Measurements from ENCODE around the gene IRF8.

The IRF8 gene

GRCh38 chr16:85869206-85869605 lies 29.8 kb upstream of the IRF8 start:
- no peak overlapping the region for H3K4me2 ChIP-seq (ENCODE audit: low read depth, low read length, poor library complexity, severe bottlenecking)
- no peak overlapping the region for H3K4me3 ChIP-seq (ENCODE audit: low read length, poor library complexity, severe bottlenecking)
- no peaks in the 10 kb centered on the region for H3F3A ChIP-seq (ENCODE audit: low read depth)
- H3K9me3 ChIP-seq (ENCODE audit: insufficient read depth, low read depth, low read length): no peaks in the 10 kb centered on the region
- H3K9me2 ChIP-seq (replicated peaks; ENCODE audit: low read depth, low read length): no peaks in the 10 kb centered on the region
- no peaks in the 10 kb centered on the region for H3K27me3 ChIP-seq (ENCODE audit: insufficient read depth, low read length, poor library complexity, severe bottlenecking)
- TF ChIP-seq CTCF (conservative IDR thresholded peaks at IDR 0.05; ENCODE audit: low read length): no peak
- no peak for TF ChIP-seq EZH2phosphoT487 (IDR thresholded peaks at IDR 0.05; ENCODE audit: borderline replicate concordance)
- no peak overlapping the region for H2AFZ ChIP-seq (ENCODE audit: low read length)
- no peaks in the 10 kb centered on the region for H4K20me1 ChIP-seq (ENCODE audit: insufficient read depth, low read length, poor library complexity, severe bottlenecking)
- no peaks in the 10 kb centered on the region for H3K79me2 ChIP-seq (ENCODE audit: insufficient read depth, low read length)
- H3K4me1 ChIP-seq (ENCODE audit: insufficient read depth, low read length, poor library complexity, severe bottlenecking): no peaks in the 10 kb centered on the region
- H3K36me3 ChIP-seq (ENCODE audit: insufficient read depth, low read length): no peaks in the 10 kb centered on the region
- no peak overlapping the region for H3K9ac ChIP-seq (ENCODE audit: low read depth, low read length, poor library complexity, severe bottlenecking)

- Histone ChIP-seq H3F3A (ENCODE audit: low read depth) (no peaks in the 10 kb centered on the region), H3K4me3 (ENCODE audit: low read length, poor library complexity, severe bottlenecking) (no peak overlapping the region), H3K4me2 (ENCODE audit: low read depth, low read length, poor library complexity, severe bottlenecking) (no peak overlapping the region), H3K79me2 (ENCODE audit: insufficient read depth, low read length) (no peaks in the 10 kb centered on the region), H3K9me2 (replicated peaks; ENCODE audit: low read depth, low read length) (no peaks in the 10 kb centered on the region), H3K9ac (ENCODE audit: low read depth, low read length, poor library complexity, severe bottlenecking) (no peak overlapping the region), H3K36me3 (ENCODE audit: insufficient read depth, low read length) (no peaks in the 10 kb centered on the region), H2AFZ (ENCODE audit: low read length) (no peak overlapping the region), H3K4me1 (ENCODE audit: insufficient read depth, low read length, poor library complexity, severe bottlenecking) (no peaks in the 10 kb centered on the region), H3K9me3 (ENCODE audit: insufficient read depth, low read depth, low read length) (no peaks in the 10 kb centered on the region), H4K20me1 (ENCODE audit: insufficient read depth, low read length, poor library complexity, severe bottlenecking) (no peaks in the 10 kb centered on the region), H3K27me3 (ENCODE audit: insufficient read depth, low read length, poor library complexity, severe bottlenecking) (no peaks in the 10 kb centered on the region)
- TF ChIP-seq CTCF (conservative IDR thresholded peaks at IDR 0.05; ENCODE audit: low read length) (no peak), EZH2phosphoT487 (IDR thresholded peaks at IDR 0.05; ENCODE audit: borderline replicate concordance) (no peak)
Measured at GRCh38 chr16:85869785-85870558, 29.0 kb upstream of the IRF8 start.

- Histone ChIP-seq H4K20me1 (ENCODE audit: insufficient read depth, low read length, poor library complexity, severe bottlenecking) (no peaks in the 10 kb centered on the region), H3K36me3 (ENCODE audit: insufficient read depth, low read length) (no peaks in the 10 kb centered on the region), H3K9me3 (ENCODE audit: insufficient read depth, low read depth, low read length) (no peaks in the 10 kb centered on the region), H3K4me1 (ENCODE audit: insufficient read depth, low read length, poor library complexity, severe bottlenecking) (no peaks in the 10 kb centered on the region), H3K4me3 (ENCODE audit: low read length, poor library complexity, severe bottlenecking) (no peak overlapping the region), H3K9me2 (replicated peaks; ENCODE audit: low read depth, low read length) (no peaks in the 10 kb centered on the region), H3F3A (ENCODE audit: low read depth) (no peaks in the 10 kb centered on the region), H3K4me2 (ENCODE audit: low read depth, low read length, poor library complexity, severe bottlenecking) (no peak overlapping the region), H2AFZ (ENCODE audit: low read length) (no peak overlapping the region), H3K79me2 (ENCODE audit: insufficient read depth, low read length) (no peaks in the 10 kb centered on the region), H3K9ac (ENCODE audit: low read depth, low read length, poor library complexity, severe bottlenecking) (no peak overlapping the region), H3K27me3 (ENCODE audit: insufficient read depth, low read length, poor library complexity, severe bottlenecking) (no peaks in the 10 kb centered on the region)
- TF ChIP-seq CTCF (conservative IDR thresholded peaks at IDR 0.05; ENCODE audit: low read length): no peak
Measured at GRCh38 chr16:85871756-85872155, 27.2 kb upstream of the IRF8 start.
